Activated naive CD8-positive, alpha-beta T cell treated with anti-CD3 and anti-CD28 coated beads, Interleukin-2, amount 50 U/mL, for 24 hours (primary cell): ENCODE measurements around the gene DOK6.
"Not testable (repeated sequence)": the region's sequence is repeated elsewhere in the genome, so short reads cannot be mapped to it uniquely, and the experiment has no call there.

Experiments used
- ATAC-seq: fragments of 150-1000 bp; cut with Tn5 transposase; one replicate; pipeline ENCODE4 v1.10.0; 2021
- DNase-seq: peaks from one replicate; pipeline ENCODE4 v3.0.0; 2021
- H3K27ac Mint-ChIP-seq: one replicate; pipeline ENCODE4 v1.8.0; 2021; ENCODE audit warnings: mild to moderate bottlenecking, mixed read lengths
- H3K27me3 Mint-ChIP-seq: one replicate; pipeline ENCODE4 v1.8.0; 2021; ENCODE audit warnings: mixed read lengths
- H3K36me3 Mint-ChIP-seq: one replicate; pipeline ENCODE4 v1.8.0; 2021; ENCODE audit warnings: low read depth, mixed read lengths
- H3K4me1 Mint-ChIP-seq: one replicate; pipeline ENCODE4 v1.8.0; 2021; ENCODE audit warnings: mixed read lengths
- H3K4me3 Mint-ChIP-seq: one replicate; pipeline ENCODE4 v1.8.0; 2021; ENCODE audit warnings: mild to moderate bottlenecking, moderate library complexity, mixed read lengths
- H3K9me3 Mint-ChIP-seq: one replicate; pipeline ENCODE4 v1.8.0; 2021; ENCODE audit warnings: mixed read lengths

DOK6 gene

GRCh38 chr18:69845593-69846506 is 445.2 kb downstream of the DOK6 start:
- Mint-ChIP-seq H3K9me3 (no peaks in the 10 kb centered on the region), H3K36me3 (no peaks in the 10 kb centered on the region), H3K4me1 (no peaks in the 10 kb centered on the region), H3K4me3 (no peak overlapping the region), H3K27me3 (no peaks in the 10 kb centered on the region), H3K27ac (no peak overlapping the region)
- no peak for ATAC-seq
- no peak for DNase-seq

GRCh38 chr18:69853051-69853450 is 452.4 kb downstream of the DOK6 start:
- no peak for DNase-seq
- no peak for ATAC-seq
- Mint-ChIP-seq H3K4me1 (no peaks in the 10 kb centered on the region), H3K27me3 (no peaks in the 10 kb centered on the region), H3K27ac (no peak overlapping the region), H3K4me3 (no peak overlapping the region), H3K36me3 (peaks cover 7% of the 10 kb centered on the region), H3K9me3 (peaks cover 7% of the 10 kb centered on the region)

GRCh38 chr18:69854455-69854854 is 453.8 kb downstream of the DOK6 start:
- Mint-ChIP-seq H3K27me3 (no peaks in the 10 kb centered on the region), H3K27ac (no peak overlapping the region), H3K4me3 (no peak overlapping the region), H3K9me3 (peaks cover 7% of the 10 kb centered on the region), H3K36me3 (peaks cover 15% of the 10 kb centered on the region), H3K4me1 (no peaks in the 10 kb centered on the region)
- no peak for DNase-seq
- ATAC-seq = no peak

- Mint-ChIP-seq H3K4me3 (no peak overlapping the region), H3K9me3 (peaks cover 7% of the 10 kb centered on the region), H3K4me1 (no peaks in the 10 kb centered on the region), H3K27me3 (no peaks in the 10 kb centered on the region), H3K27ac (no peak overlapping the region), H3K36me3 (peaks cover 35% of the 10 kb centered on the region)
- DNase-seq (no peak), ATAC-seq (no peak)
These were observed 458.2 kb downstream of the DOK6 start for GRCh38 chr18:69858897-69859296.

GRCh38 chr18:69864802-69865201 is 464.1 kb downstream of the DOK6 start:
- H3K9me3 Mint-ChIP-seq, DNase-seq, H3K27me3 Mint-ChIP-seq, H3K4me3 Mint-ChIP-seq: not testable (repeated sequence)
- H3K27ac Mint-ChIP-seq = peak overlapping the region; percentile 63
- H3K4me1 Mint-ChIP-seq = peaks cover 18% of the 10 kb centered on the region
- ATAC-seq = peak; percentile 82
- peaks cover 52% of the 10 kb centered on the region for H3K36me3 Mint-ChIP-seq

GRCh38 chr18:69865776-69866175 is 465.1 kb downstream of the DOK6 start:
- H3K36me3 Mint-ChIP-seq = peaks cover 50% of the 10 kb centered on the region
- H3K27ac Mint-ChIP-seq = no peak overlapping the region
- H3K4me3 Mint-ChIP-seq = no peak overlapping the region
- no peaks in the 10 kb centered on the region for H3K27me3 Mint-ChIP-seq
- H3K4me1 Mint-ChIP-seq = peaks cover 18% of the 10 kb centered on the region
- H3K9me3 Mint-ChIP-seq = no peaks in the 10 kb centered on the region
- ATAC-seq = no peak
- no peak for DNase-seq

- ATAC-seq (no peak), DNase-seq (no peak)
- H3K4me1 Mint-ChIP-seq = peaks cover 18% of the 10 kb centered on the region
- no peak overlapping the region for H3K27ac Mint-ChIP-seq
- no peak overlapping the region for H3K4me3 Mint-ChIP-seq
- no peaks in the 10 kb centered on the region for H3K9me3 Mint-ChIP-seq
- peaks cover 53% of the 10 kb centered on the region for H3K36me3 Mint-ChIP-seq
- no peaks in the 10 kb centered on the region for H3K27me3 Mint-ChIP-seq
These were observed 465.5 kb downstream of the DOK6 start for GRCh38 chr18:69866212-69866611.

- H3K4me1 Mint-ChIP-seq = peaks cover 18% of the 10 kb centered on the region
- no peaks in the 10 kb centered on the region for H3K27me3 Mint-ChIP-seq
- ATAC-seq (no peak), DNase-seq (no peak)
- H3K4me3 Mint-ChIP-seq = no peak overlapping the region
- peaks cover 43% of the 10 kb centered on the region for H3K36me3 Mint-ChIP-seq
- no peak overlapping the region for H3K27ac Mint-ChIP-seq
- H3K9me3 Mint-ChIP-seq = no peaks in the 10 kb centered on the region
These were observed 470.0 kb downstream of the DOK6 start for GRCh38 chr18:69870736-69871135.

- Mint-ChIP-seq H3K27me3 (no peaks in the 10 kb centered on the region), H3K27ac (no peak overlapping the region), H3K4me3 (no peak overlapping the region), H3K4me1 (peaks cover 17% of the 10 kb centered on the region), H3K9me3 (no peaks in the 10 kb centered on the region), H3K36me3 (peaks cover 40% of the 10 kb centered on the region)
- DNase-seq = no peak
- ATAC-seq = no peak
These were observed 470.7 kb downstream of the DOK6 start for GRCh38 chr18:69871363-69871762.

- ATAC-seq (no peak), DNase-seq (no peak)
- Mint-ChIP-seq H3K4me3 (no peak overlapping the region), H3K27ac (peak overlapping the region; percentile 46), H3K9me3 (no peaks in the 10 kb centered on the region), H3K36me3 (peaks cover 38% of the 10 kb centered on the region), H3K4me1 (peaks cover 19% of the 10 kb centered on the region), H3K27me3 (no peaks in the 10 kb centered on the region)
These were observed 472.0 kb downstream of the DOK6 start for GRCh38 chr18:69872661-69873060.

GRCh38 chr18:69874058-69874457 is 473.4 kb downstream of the DOK6 start:
- H3K27me3 Mint-ChIP-seq = no peaks in the 10 kb centered on the region
- peaks cover 27% of the 10 kb centered on the region for H3K4me1 Mint-ChIP-seq
- peaks cover 45% of the 10 kb centered on the region for H3K36me3 Mint-ChIP-seq
- H3K9me3 Mint-ChIP-seq = peaks cover 5% of the 10 kb centered on the region
- DNase-seq = no peak
- no peak overlapping the region for H3K4me3 Mint-ChIP-seq
- no peak overlapping the region for H3K27ac Mint-ChIP-seq
- ATAC-seq = no peak

GRCh38 chr18:69876490-69876889 is 475.8 kb downstream of the DOK6 start:
- peaks cover 45% of the 10 kb centered on the region for H3K36me3 Mint-ChIP-seq
- H3K4me1 Mint-ChIP-seq = peaks cover 36% of the 10 kb centered on the region
- peak overlapping the region; percentile 59 for H3K27ac Mint-ChIP-seq
- no peak for DNase-seq
- peaks cover 14% of the 10 kb centered on the region for H3K9me3 Mint-ChIP-seq
- no peaks in the 10 kb centered on the region for H3K27me3 Mint-ChIP-seq
- ATAC-seq = no peak
- no peak overlapping the region for H3K4me3 Mint-ChIP-seq

GRCh38 chr18:69878213-69878933 is 477.7 kb downstream of the DOK6 start:
- no peak overlapping the region for H3K4me3 Mint-ChIP-seq
- ATAC-seq (no peak), DNase-seq (no peak)
- peaks cover 42% of the 10 kb centered on the region for H3K36me3 Mint-ChIP-seq
- H3K4me1 Mint-ChIP-seq = peaks cover 44% of the 10 kb centered on the region
- peaks cover 14% of the 10 kb centered on the region for H3K9me3 Mint-ChIP-seq
- H3K27me3 Mint-ChIP-seq = no peaks in the 10 kb centered on the region
- H3K27ac Mint-ChIP-seq = no peak overlapping the region

- peaks cover 40% of the 10 kb centered on the region for H3K36me3 Mint-ChIP-seq
- not testable (repeated sequence) for H3K27ac Mint-ChIP-seq, H3K27me3 Mint-ChIP-seq, H3K4me3 Mint-ChIP-seq, DNase-seq, ATAC-seq
- peaks cover 14% of the 10 kb centered on the region for H3K9me3 Mint-ChIP-seq
- H3K4me1 Mint-ChIP-seq = peaks cover 49% of the 10 kb centered on the region
These were observed 478.4 kb downstream of the DOK6 start for GRCh38 chr18:69879051-69879450.

GRCh38 chr18:69880083-69880482 is 479.4 kb downstream of the DOK6 start:
- no peak overlapping the region for H3K27ac Mint-ChIP-seq
- H3K9me3 Mint-ChIP-seq = peaks cover 14% of the 10 kb centered on the region
- H3K36me3 Mint-ChIP-seq = peaks cover 42% of the 10 kb centered on the region
- H3K4me1 Mint-ChIP-seq = peaks cover 51% of the 10 kb centered on the region
- no peak overlapping the region for H3K4me3 Mint-ChIP-seq
- ATAC-seq (no peak), DNase-seq (no peak)
- H3K27me3 Mint-ChIP-seq = no peaks in the 10 kb centered on the region
